ENCODE data around the gene EDDM13.

- TF ChIP-seq POLR2A (IDR thresholded peaks at IDR 0.05) (no peak), CTCF (IDR thresholded peaks at IDR 0.05) (no peak)
Observed at GRCh38 chr19:56295531-56296455, 23.2 kb downstream of the EDDM13 start.

Measured in testis (tissue), 2 donors.